ENCODE results near the gene DDX59. TPM values are rescaled to one million over a fixed set of nuclear protein-coding genes. Genes with fewer than 3 reads are reported as not detected.

Gene DDX59
- total RNA-seq, 1 donor from 2014 or later: 19.6 TPM

DNA sequence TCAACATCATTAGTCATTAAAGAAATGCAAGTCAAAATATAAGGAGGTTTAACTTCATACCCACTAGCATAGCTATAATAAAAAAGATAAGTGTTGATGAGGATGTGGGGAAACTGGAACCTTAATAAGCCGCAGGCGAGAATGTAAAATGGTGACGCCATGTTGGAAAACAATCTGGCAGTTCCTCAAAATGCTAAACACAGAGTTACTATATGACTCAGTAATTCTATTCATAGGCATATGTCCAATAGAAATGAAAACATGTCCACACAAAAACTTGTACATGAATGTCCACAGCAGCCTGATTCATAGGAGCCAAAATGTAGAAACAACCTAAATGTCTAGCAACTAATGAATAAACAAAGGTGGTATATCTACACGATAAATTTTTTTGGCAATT is 23.2 kb downstream of the DDX59 start:
- H3K36me3 ChIP-seq: peaks cover 53% of the 10 kb centered on the region
- TF ChIP-seq, protein P1, sequence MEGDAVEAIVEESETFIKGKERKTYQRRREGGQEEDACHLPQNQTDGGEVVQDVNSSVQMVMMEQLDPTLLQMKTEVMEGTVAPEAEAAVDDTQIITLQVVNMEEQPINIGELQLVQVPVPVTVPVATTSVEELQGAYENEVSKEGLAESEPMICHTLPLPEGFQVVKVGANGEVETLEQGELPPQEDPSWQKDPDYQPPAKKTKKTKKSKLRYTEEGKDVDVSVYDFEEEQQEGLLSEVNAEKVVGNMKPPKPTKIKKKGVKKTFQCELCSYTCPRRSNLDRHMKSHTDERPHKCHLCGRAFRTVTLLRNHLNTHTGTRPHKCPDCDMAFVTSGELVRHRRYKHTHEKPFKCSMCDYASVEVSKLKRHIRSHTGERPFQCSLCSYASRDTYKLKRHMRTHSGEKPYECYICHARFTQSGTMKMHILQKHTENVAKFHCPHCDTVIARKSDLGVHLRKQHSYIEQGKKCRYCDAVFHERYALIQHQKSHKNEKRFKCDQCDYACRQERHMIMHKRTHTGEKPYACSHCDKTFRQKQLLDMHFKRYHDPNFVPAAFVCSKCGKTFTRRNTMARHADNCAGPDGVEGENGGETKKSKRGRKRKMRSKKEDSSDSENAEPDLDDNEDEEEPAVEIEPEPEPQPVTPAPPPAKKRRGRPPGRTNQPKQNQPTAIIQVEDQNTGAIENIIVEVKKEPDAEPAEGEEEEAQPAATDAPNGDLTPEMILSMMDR (IDR thresholded peaks at IDR 0.05): no peak
- ATAC-seq (no peak), DNase-seq (no peak)
- H3K4me1 ChIP-seq: peaks cover 4% of the 10 kb centered on the region
- no peaks in the 10 kb centered on the region for H3K9me3 ChIP-seq
- intact Hi-C loops (cut with DNase I): no loop called here
- no peak overlapping the region for H3K4me3 ChIP-seq
- H3K27ac ChIP-seq: no peak overlapping the region
- no peaks in the 10 kb centered on the region for H3K27me3 ChIP-seq (ENCODE audit: low read depth)

DNA sequence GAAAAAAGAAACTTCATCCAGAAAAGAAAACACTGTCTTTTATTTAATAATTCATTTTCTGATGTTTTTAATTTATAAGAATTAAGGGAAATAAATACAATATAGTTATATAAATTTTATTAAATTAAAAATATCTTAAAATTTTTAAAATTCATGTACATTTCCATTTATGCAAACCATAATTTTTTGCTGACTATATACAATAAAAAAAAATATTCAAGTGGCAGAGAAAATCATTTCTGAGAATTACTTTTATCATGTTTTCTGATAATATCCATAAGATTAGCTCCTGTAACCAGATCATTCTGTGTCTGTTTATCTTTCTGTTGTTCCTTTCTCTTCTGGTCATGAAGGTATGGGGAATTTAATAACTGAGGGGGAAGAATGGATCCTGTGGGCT is 25.7 kb downstream of the DDX59 start:
- intact Hi-C loops (cut with DNase I): no loop called here
- DNase-seq (no peak), ATAC-seq (no peak)
- Histone ChIP-seq H3K4me1 (peaks cover 17% of the 10 kb centered on the region), H3K9me3 (no peaks in the 10 kb centered on the region), H3K36me3 (peaks cover 43% of the 10 kb centered on the region), H3K4me3 (no peak overlapping the region), H3K27me3 (ENCODE audit: low read depth) (no peaks in the 10 kb centered on the region), H3K27ac (no peak overlapping the region)
- TF ChIP-seq, protein P1 (IDR thresholded peaks at IDR 0.05): no peak

DNA sequence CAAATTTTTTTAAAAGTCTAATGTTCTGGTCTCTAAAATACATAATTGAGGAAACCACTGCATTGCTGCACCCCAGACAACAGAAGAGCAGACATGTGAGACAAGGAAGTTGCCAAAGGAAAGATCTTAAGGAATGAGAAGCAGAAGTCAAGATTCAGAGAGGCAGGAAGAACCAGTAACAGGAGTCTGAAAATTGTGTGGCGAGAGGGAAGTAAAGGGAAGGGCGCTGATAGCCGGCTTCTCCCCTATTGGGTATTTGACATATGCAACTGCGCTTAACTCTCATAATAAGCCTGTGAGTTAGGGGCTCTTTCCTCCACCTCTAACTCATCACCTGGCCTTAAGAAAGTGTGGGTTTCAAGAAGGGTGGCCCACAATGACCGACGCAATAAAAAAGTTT is 27.2 kb downstream of the DDX59 start:
- ATAC-seq: peak; percentile 54 to 57
- Histone ChIP-seq H3K9me3 (no peaks in the 10 kb centered on the region), H3K4me1 (peaks cover 17% of the 10 kb centered on the region), H3K27me3 (ENCODE audit: low read depth) (no peaks in the 10 kb centered on the region), H3K4me3 (no peak overlapping the region), H3K36me3 (peaks cover 29% of the 10 kb centered on the region), H3K27ac (no peak overlapping the region)
- no peak for DNase-seq
- intact Hi-C loops (cut with DNase I): no loop called here
- TF ChIP-seq, protein P1 (IDR thresholded peaks at IDR 0.05): no peak

DNA sequence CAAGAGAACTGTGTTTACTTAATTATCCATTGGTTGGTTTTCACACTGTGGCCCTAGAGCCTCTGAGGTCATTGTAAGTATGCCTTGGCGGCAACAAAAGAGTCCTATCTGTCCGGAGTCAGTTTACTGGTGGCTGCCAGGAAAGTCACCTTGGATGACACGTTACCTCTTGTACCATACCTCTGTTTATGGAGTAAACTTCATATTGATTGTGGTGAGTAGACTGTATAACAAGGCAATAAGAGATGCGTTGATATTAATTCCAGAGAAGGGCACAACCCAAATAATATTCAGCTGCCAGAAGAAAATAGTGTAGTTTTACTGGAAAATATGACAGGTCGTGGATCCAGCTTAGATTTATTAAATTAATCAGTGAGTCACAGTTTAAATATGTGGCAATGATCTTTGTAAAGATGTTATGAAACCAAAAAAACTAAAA is 28.7 kb downstream of the DDX59 start:
- Histone ChIP-seq H3K27me3 (ENCODE audit: low read depth) (no peaks in the 10 kb centered on the region), H3K4me1 (peaks cover 17% of the 10 kb centered on the region), H3K9me3 (no peaks in the 10 kb centered on the region), H3K36me3 (peaks cover 14% of the 10 kb centered on the region), H3K4me3 (no peak overlapping the region), H3K27ac (no peak overlapping the region)
- TF ChIP-seq, protein P1 (IDR thresholded peaks at IDR 0.05): no peak
- no peak for DNase-seq
- intact Hi-C loops (cut with DNase I): no loop called here
- no peak for ATAC-seq

DNA sequence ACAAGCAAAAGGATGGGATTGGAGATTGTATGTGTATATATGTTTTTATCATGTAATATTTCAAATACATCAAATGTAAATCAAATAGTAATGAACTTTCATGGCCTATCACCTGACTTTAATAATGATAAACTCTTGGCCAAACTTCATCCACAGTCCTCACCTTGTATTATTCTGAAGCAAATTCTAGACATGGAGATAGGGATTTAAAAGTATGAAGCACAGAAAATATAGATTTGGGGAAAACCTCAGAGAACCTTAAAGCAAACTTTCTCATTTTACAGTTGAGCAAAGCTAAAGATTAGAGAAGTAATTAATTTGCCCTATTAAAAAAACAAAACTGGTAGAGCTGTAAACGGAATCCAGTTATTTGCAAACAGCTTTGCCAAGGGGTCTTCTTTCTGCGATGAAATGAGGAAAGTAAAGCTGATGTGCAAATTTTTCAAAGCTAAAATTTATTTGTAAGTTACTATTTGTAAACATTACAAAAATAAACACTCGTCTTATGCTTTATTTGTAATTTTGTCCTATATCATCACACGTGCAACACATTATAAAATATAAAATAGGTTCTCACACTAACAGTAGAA is 29.2 kb downstream of the DDX59 start:
- H3K27me3 ChIP-seq (ENCODE audit: low read depth): no peaks in the 10 kb centered on the region
- ATAC-seq (no peak), DNase-seq (no peak)
- peaks cover 17% of the 10 kb centered on the region for H3K4me1 ChIP-seq
- intact Hi-C loops (cut with DNase I): no loop called here
- no peak overlapping the region for H3K4me3 ChIP-seq
- H3K9me3 ChIP-seq: no peaks in the 10 kb centered on the region
- TF ChIP-seq, protein P1 (IDR thresholded peaks at IDR 0.05): no peak
- H3K36me3 ChIP-seq: peaks cover 9% of the 10 kb centered on the region
- no peak overlapping the region for H3K27ac ChIP-seq

Data from lower lobe of right lung (tissue), 2 donors.